Measurements from ENCODE around the gene OBSCN.

OBSCN gene

DNA sequence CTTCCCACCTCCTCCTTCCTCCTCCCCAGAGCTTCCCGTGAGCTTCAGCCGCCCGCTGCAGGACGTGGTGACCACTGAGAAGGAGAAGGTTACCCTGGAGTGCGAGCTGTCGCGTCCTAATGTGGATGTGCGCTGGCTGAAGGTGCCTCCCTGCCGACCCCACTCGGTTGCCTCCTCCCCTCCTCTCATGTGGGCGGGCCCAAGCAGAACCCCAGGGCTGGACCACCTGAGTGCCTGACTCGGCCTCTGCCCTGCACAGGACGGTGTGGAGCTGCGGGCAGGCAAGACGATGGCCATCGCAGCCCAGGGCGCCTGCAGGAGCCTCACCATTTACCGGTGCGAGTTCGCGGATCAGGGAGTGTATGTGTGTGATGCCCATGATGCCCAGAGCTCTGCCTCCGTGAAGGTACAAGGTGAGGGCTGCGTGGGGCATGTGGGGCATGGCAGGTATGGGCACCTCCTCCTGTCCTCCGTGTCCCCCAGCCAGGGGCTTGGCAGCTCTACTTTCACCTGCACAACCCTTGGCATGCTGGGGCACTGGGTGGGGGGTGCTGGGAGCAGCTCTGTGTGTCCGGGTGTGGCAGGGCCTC lies 69.2 kb downstream of the OBSCN start:
- TF ChIP-seq SIN3A (IDR thresholded peaks at IDR 0.05; ENCODE audit: borderline replicate concordance, insufficient read depth, low read length) (no peak), TAF1 (IDR thresholded peaks at IDR 0.05; ENCODE audit: borderline replicate concordance, insufficient read depth, low read length) (no peak), POLR2AphosphoS5 (IDR thresholded peaks at IDR 0.05; ENCODE audit: low read depth, low read length) (no peak), FOXP2 (optimal IDR thresholded peaks at IDR 0.05; ENCODE audit: borderline replicate concordance, extremely low read depth, extremely low read length, insufficient read depth) (no peak)
- TF ChIP-seq, protein P1, sequence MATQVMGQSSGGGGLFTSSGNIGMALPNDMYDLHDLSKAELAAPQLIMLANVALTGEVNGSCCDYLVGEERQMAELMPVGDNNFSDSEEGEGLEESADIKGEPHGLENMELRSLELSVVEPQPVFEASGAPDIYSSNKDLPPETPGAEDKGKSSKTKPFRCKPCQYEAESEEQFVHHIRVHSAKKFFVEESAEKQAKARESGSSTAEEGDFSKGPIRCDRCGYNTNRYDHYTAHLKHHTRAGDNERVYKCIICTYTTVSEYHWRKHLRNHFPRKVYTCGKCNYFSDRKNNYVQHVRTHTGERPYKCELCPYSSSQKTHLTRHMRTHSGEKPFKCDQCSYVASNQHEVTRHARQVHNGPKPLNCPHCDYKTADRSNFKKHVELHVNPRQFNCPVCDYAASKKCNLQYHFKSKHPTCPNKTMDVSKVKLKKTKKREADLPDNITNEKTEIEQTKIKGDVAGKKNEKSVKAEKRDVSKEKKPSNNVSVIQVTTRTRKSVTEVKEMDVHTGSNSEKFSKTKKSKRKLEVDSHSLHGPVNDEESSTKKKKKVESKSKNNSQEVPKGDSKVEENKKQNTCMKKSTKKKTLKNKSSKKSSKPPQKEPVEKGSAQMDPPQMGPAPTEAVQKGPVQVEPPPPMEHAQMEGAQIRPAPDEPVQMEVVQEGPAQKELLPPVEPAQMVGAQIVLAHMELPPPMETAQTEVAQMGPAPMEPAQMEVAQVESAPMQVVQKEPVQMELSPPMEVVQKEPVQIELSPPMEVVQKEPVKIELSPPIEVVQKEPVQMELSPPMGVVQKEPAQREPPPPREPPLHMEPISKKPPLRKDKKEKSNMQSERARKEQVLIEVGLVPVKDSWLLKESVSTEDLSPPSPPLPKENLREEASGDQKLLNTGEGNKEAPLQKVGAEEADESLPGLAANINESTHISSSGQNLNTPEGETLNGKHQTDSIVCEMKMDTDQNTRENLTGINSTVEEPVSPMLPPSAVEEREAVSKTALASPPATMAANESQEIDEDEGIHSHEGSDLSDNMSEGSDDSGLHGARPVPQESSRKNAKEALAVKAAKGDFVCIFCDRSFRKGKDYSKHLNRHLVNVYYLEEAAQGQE (IDR thresholded peaks at IDR 0.05; ENCODE audit: insufficient read depth in 1 of 2, low read depth in 2 of 2, low read length in 2 of 2) = no peak

DNA sequence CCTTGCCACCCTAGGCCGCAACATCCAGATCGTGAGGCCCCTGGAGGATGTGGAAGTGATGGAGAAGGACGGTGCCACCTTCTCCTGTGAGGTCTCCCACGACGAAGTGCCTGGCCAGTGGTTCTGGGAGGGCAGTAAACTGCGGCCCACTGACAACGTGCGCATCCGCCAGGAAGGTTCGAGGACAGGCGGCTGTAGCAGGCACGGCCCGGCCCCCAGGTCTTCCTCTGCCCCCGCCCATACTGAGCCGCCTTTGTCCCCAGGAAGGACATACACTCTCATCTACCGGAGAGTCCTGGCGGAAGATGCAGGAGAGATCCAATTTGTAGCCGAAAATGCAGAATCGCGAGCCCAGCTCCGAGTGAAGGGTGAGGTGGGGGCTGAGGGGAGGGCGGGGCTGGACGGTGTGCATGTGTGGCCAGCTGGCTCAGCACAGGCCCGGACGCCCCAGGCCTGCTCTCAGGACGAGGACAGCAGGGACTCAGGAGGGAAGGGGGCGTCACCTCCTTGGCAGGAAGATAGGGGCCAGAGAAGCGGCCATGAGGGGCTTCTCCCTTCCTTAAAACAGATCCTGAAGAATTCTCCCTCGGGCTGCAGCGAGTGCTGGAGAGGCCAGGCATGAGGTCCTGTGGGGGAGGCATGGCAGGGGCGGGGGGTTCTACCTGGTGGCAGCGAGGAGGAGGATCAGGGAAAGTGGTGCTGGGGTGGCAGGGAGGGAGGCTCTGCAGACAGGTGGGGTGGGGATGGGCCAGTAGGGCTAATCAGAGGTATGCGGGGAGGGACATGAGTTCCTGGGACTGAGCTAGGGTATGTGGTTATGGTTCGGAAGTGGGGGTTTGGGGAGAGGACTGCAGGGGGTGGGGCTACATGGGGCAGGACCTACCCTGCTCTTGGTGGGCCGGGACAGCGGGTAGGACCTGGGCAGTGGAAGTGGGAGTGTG lies 69.9 kb downstream of the OBSCN start:
- TF ChIP-seq SIN3A (IDR thresholded peaks at IDR 0.05; ENCODE audit: borderline replicate concordance, insufficient read depth, low read length) = no peak

DNA sequence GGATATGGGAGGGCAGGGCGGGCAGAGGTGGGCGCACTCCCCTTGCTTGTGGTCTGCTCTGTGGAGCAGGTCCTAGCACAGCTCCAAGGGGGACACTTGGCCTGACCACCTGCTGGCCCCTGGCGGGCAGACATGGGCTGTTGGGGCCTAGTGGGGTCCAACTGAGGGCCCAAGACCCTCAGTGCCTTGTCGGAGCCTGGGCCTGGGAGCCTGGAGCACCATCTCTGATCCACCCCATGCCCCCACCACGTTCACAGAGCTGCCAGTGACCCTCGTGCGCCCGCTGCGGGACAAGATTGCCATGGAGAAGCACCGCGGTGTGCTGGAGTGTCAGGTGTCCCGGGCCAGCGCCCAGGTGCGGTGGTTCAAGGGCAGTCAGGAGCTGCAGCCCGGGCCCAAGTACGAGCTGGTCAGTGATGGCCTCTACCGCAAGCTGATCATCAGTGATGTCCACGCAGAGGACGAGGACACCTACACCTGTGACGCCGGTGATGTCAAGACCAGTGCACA lies 70.6 kb downstream of the OBSCN start:
- TF ChIP-seq, protein P1 (IDR thresholded peaks at IDR 0.05; ENCODE audit: insufficient read depth in 1 of 2, low read depth in 2 of 2, low read length in 2 of 2) = no peak
- TF ChIP-seq TAF1 (IDR thresholded peaks at IDR 0.05; ENCODE audit: borderline replicate concordance, insufficient read depth, low read length) (no peak), FOXP2 (optimal IDR thresholded peaks at IDR 0.05; ENCODE audit: borderline replicate concordance, extremely low read depth, extremely low read length, insufficient read depth) (no peak), POLR2AphosphoS5 (IDR thresholded peaks at IDR 0.05; ENCODE audit: low read depth, low read length) (no peak), SIN3A (IDR thresholded peaks at IDR 0.05; ENCODE audit: borderline replicate concordance, insufficient read depth, low read length) (no peak)

DNA sequence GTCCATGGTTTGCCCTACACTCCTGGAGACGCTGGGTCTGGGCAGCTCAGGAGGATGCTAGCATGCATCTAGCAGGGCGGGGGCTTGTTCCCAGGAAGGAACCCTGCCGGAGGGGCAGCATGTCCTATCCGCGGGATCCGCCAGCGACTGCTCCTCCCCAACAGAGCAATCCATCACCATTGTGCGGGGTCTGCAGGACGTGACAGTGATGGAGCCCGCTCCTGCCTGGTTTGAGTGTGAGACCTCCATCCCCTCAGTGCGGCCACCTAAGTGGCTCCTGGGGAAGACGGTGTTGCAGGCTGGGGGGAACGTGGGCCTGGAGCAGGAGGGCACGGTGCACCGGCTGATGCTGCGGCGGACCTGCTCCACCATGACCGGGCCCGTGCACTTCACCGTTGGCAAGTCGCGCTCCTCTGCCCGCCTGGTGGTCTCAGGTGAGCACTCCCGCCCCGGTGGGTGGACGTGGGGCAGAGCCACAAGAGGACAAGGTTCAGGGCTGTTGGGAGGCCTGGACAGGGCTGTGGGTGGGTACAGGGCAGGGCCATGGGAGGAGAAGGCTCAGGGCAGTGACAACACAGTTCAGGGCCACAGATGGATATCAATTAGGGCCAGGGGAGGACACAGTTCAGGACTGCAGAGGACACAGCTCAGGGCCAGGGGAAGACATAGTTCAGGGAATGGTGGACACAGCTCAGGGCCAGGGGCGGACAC lies 71.3 kb downstream of the OBSCN start:
- no peak for TF ChIP-seq SIN3A (IDR thresholded peaks at IDR 0.05; ENCODE audit: borderline replicate concordance, insufficient read depth, low read length)
- TF ChIP-seq TAF1 (IDR thresholded peaks at IDR 0.05; ENCODE audit: borderline replicate concordance, insufficient read depth, low read length) = no peak
- no peak for TF ChIP-seq POLR2AphosphoS5 (IDR thresholded peaks at IDR 0.05; ENCODE audit: low read depth, low read length)
- no peak for TF ChIP-seq FOXP2 (optimal IDR thresholded peaks at IDR 0.05; ENCODE audit: borderline replicate concordance, extremely low read depth, extremely low read length, insufficient read depth)
- TF ChIP-seq, protein P1 (IDR thresholded peaks at IDR 0.05; ENCODE audit: insufficient read depth in 1 of 2, low read depth in 2 of 2, low read length in 2 of 2) = no peak

DNA sequence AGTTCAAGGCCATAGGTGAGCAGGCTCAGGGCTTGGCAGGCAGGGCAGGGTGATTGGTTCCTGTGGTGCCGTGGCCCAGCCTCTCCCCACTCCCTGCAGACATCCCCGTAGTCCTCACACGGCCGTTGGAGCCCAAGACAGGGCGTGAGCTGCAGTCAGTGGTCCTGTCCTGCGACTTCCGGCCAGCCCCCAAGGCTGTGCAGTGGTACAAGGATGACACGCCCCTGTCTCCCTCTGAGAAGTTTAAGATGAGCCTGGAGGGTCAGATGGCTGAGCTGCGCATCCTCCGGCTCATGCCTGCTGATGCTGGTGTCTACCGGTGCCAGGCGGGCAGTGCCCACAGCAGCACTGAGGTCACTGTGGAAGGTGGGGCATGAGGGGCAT lies 71.9 kb downstream of the OBSCN start:
- TF ChIP-seq TAF1 (IDR thresholded peaks at IDR 0.05; ENCODE audit: borderline replicate concordance, insufficient read depth, low read length) (no peak), FOXP2 (optimal IDR thresholded peaks at IDR 0.05; ENCODE audit: borderline replicate concordance, extremely low read depth, extremely low read length, insufficient read depth) (no peak), SIN3A (IDR thresholded peaks at IDR 0.05; ENCODE audit: borderline replicate concordance, insufficient read depth, low read length) (no peak), POLR2AphosphoS5 (IDR thresholded peaks at IDR 0.05; ENCODE audit: low read depth, low read length) (no peak)
- TF ChIP-seq, protein P1 (IDR thresholded peaks at IDR 0.05; ENCODE audit: insufficient read depth in 1 of 2, low read depth in 2 of 2, low read length in 2 of 2) = no peak
